PC-9 (cell line): ENCODE measurements around the gene TNIK.

ENCODE experiments used
- EZH2 ChIP-seq: fragments of 200-600 bp; sonication (generic); IDR thresholded peaks from 2 replicates; pipeline ENCODE4 v1.8.0; 2017; ENCODE audit warnings: antibody characterized with exemption, low read depth
- TF ChIP-seq, protein P1 (sequence below): fragments of 200-600 bp; sonication (generic); conservative IDR thresholded peaks from 2 replicates; pipeline ENCODE4 v1.6.1; 2017; ENCODE audit warnings: mixed run types, antibody characterized with exemption, mild to moderate bottlenecking, moderate library complexity

DNA sequence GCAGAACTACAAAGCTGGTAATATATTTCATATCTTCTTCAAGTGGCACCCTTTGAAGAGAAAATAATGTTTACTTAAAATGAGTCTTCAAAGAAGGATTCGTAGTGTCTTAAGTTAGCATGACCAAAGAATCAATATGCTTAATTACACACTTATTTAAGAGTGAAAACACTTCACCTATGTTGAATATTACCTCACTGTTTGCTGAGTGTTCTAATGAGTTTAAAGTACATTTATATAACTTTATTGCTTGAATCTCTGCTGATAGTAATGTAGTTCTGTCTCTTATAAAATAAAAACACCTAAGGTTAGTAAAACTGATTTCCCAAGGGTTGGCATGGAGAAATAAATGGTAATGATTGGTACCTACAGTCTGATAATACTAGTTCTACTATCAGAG is 290.3 kb downstream of the TNIK start:
- TF ChIP-seq, protein P1, sequence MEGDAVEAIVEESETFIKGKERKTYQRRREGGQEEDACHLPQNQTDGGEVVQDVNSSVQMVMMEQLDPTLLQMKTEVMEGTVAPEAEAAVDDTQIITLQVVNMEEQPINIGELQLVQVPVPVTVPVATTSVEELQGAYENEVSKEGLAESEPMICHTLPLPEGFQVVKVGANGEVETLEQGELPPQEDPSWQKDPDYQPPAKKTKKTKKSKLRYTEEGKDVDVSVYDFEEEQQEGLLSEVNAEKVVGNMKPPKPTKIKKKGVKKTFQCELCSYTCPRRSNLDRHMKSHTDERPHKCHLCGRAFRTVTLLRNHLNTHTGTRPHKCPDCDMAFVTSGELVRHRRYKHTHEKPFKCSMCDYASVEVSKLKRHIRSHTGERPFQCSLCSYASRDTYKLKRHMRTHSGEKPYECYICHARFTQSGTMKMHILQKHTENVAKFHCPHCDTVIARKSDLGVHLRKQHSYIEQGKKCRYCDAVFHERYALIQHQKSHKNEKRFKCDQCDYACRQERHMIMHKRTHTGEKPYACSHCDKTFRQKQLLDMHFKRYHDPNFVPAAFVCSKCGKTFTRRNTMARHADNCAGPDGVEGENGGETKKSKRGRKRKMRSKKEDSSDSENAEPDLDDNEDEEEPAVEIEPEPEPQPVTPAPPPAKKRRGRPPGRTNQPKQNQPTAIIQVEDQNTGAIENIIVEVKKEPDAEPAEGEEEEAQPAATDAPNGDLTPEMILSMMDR: no peak
- TF ChIP-seq EZH2: no peak
